ENCODE data around the gene NAA35. TPM values are rescaled to one million over a fixed set of nuclear protein-coding genes. Genes with fewer than 3 reads are reported as not detected.

Gene NAA35
- total and polyA plus RNA-seq, 12 donors, result 8.4 to 44.6 (median 23.8) TPM

GRCh38 chr9:85943757-85944430 lies 2.9 kb downstream of the NAA35 start:
- TF ChIP-seq CTCF (IDR thresholded peaks at IDR 0.05), result no peak
- TF ChIP-seq POLR2A (IDR thresholded peaks at IDR 0.05), result no peak
- no peaks in the 10 kb centered on the region for H3K27me3 ChIP-seq
- intact Hi-C loops (cut with DNase I), result no loop called here

GRCh38 chr9:85944672-85945071 lies 3.7 kb downstream of the NAA35 start:
- H3K27me3 ChIP-seq, result no peaks in the 10 kb centered on the region
- H3K27ac ChIP-seq, result peak overlapping the region in 1 of 5 donors; percentile 22
- H3K4me3 ChIP-seq, result no peak overlapping the region
- H3K4me1 ChIP-seq (replicated peaks in 1 of 2), result peaks cover 3 to 50% of the 10 kb centered on the region in 2 donors
- H3K9me3 ChIP-seq (replicated peaks in 1 of 3), result no peaks in the 10 kb centered on the region
- intact Hi-C loops (cut with DNase I), result no loop called here
- no peak for DNase-seq
- TF ChIP-seq CTCF (IDR thresholded peaks at IDR 0.05) (no peak), POLR2A (IDR thresholded peaks at IDR 0.05) (no peak)
- WGBS, 4 donors, result 58 to 79% (median 70%) methylated on average over 2 of the region's 2 CpGs
- H3K36me3 ChIP-seq (replicated peaks in 1 of 2), result peaks cover 0 to 12% of the 10 kb centered on the region in 2 donors

More at GRCh38 chr9:85943757-85944430, 2.9 kb downstream of the NAA35 start:
- H3K4me1 ChIP-seq (replicated peaks in 1 of 2), result peaks cover 3 to 42% of the 10 kb centered on the region in 2 donors
- 79 to 94% (median 93%) methylated on average over 1 of the region's 1 CpG for WGBS, 4 donors
- peak overlapping the region in 1 of 5 donors; percentile 22 for H3K27ac ChIP-seq
- H3K4me3 ChIP-seq, result no peak overlapping the region
- H3K9me3 ChIP-seq (replicated peaks in 1 of 3), result no peaks in the 10 kb centered on the region
- no peak for DNase-seq
- H3K36me3 ChIP-seq (replicated peaks in 1 of 2), result peaks cover 0 to 12% of the 10 kb centered on the region in 2 donors

GRCh38 chr9:85949586-85950335 lies 8.8 kb downstream of the NAA35 start:
- Histone ChIP-seq H3K4me3 (no peak overlapping the region), H3K27ac (peak overlapping the region in 2 of 5 donors; percentile 10 to 79), H3K27me3 (no peaks in the 10 kb centered on the region), H3K9me3 (replicated peaks in 1 of 3) (no peaks in the 10 kb centered on the region), H3K4me1 (replicated peaks in 1 of 2) (peaks cover 0 to 20% of the 10 kb centered on the region in 2 donors), H3K36me3 (replicated peaks in 1 of 2) (peaks cover 0 to 12% of the 10 kb centered on the region in 2 donors)
- TF ChIP-seq POLR2A (IDR thresholded peaks at IDR 0.05), result no peak
- TF ChIP-seq CTCF (IDR thresholded peaks at IDR 0.05), result no peak
- DNase-seq, result no peak
- intact Hi-C loops (cut with DNase I), result no loop called here
- 70 to 82% (median 72%) methylated on average over 4 of the region's 4 CpGs for WGBS, 4 donors

GRCh38 chr9:85959955-85960354 lies 19.0 kb downstream of the NAA35 start:
- no peaks in the 10 kb centered on the region for H3K9me3 ChIP-seq (replicated peaks in 1 of 3)
- H3K4me3 ChIP-seq, result no peak overlapping the region
- H3K4me1 ChIP-seq (replicated peaks in 1 of 2), result no peaks in the 10 kb centered on the region
- WGBS, 4 donors, result 88 to 92% (median 89%) methylated on average over 3 of the region's 3 CpGs
- TF ChIP-seq CTCF (IDR thresholded peaks at IDR 0.05), result no peak
- no peak for TF ChIP-seq POLR2A (IDR thresholded peaks at IDR 0.05)
- intact Hi-C loops (cut with DNase I), result no loop called here
- no peak for DNase-seq
- peaks cover 0 to 20% of the 10 kb centered on the region in 2 donors for H3K36me3 ChIP-seq (replicated peaks in 1 of 2)
- H3K27ac ChIP-seq, result no peak overlapping the region
- H3K27me3 ChIP-seq, result no peaks in the 10 kb centered on the region
